CD8-positive, alpha-beta memory T cell (primary cell): ENCODE measurements around the gene TSC22D2. TPM values are rescaled to one million over a fixed set of nuclear protein-coding genes. Genes with fewer than 3 reads are reported as not detected.

Experiments
- CTCF ChIA-PET: fragments of 350-600 bp; sonication (Branson Sonifier 250); formaldehyde crosslinking; loops from one replicate; lab custom pipeline; 2021; ENCODE audit warnings: antibody characterized with exemption; lab: Charles Lee
- POLR2A ChIA-PET: fragments of 350-600 bp; sonication (Branson Sonifier 250); formaldehyde crosslinking; loops from one replicate; lab custom pipeline; 2021; ENCODE audit warnings: antibody characterized with exemption; lab: Charles Lee
- DNase-seq, 5 donors: peaks; one replicate each; pipeline versions ENCODE4 v3.0.0 to v3.0.0-alpha.2; 2020 to 2022; ENCODE audit warnings: mixed read lengths in 1 of 5
- H3K27ac ChIP-seq: one replicate; pipeline ENCODE4 v1.7.0; 2013; ENCODE audit warnings: low read depth, mild to moderate bottlenecking, low read length, moderate library complexity
- H3K27me3 ChIP-seq: 2 replicates; pipeline ENCODE4 v1.7.0; 2013; ENCODE audit warnings: low read length, mild to moderate bottlenecking; ENCODE audit not compliant: insufficient read depth, poor library complexity, severe bottlenecking
- H3K36me3 ChIP-seq: 2 replicates; pipeline ENCODE4 v1.7.0; 2013; ENCODE audit warnings: mild to moderate bottlenecking, low read length, moderate library complexity; ENCODE audit not compliant: insufficient read depth
- H3K4me1 ChIP-seq: 2 replicates; pipeline ENCODE4 v1.7.0; 2013; ENCODE audit warnings: mild to moderate bottlenecking, low read length, moderate library complexity; ENCODE audit not compliant: insufficient read depth
- H3K4me3 ChIP-seq: 2 replicates; pipeline ENCODE4 v1.7.0; 2013; ENCODE audit warnings: mild to moderate bottlenecking, low read length
- H3K9me3 ChIP-seq: 2 replicates; pipeline ENCODE4 v1.7.0; 2013; ENCODE audit warnings: mild to moderate bottlenecking, low read length
- H3K27ac Mint-ChIP-seq, 8 donors: one replicate each; pipeline ENCODE4 v1.8.0; 2020 to 2021; ENCODE audit warnings: mixed read lengths in 8 of 8, mild to moderate bottlenecking in 6 of 8, inconsistent platforms in 3 of 8, moderate library complexity in 3 of 8
- H3K27me3 Mint-ChIP-seq, 2 donors: one replicate each; pipeline ENCODE4 v1.8.0; 2020 to 2021; ENCODE audit warnings: mixed read lengths in 2 of 2, mild to moderate bottlenecking in 1 of 2, moderate library complexity in 1 of 2
- H3K36me3 Mint-ChIP-seq, 3 donors: one replicate each; pipeline ENCODE4 v1.8.0; 2020 to 2021; ENCODE audit warnings: mixed read lengths in 3 of 3, inconsistent platforms in 1 of 3, mild to moderate bottlenecking in 1 of 3
- H3K4me1 Mint-ChIP-seq, 3 donors: one replicate each; pipeline ENCODE4 v1.8.0; 2020 to 2021; ENCODE audit warnings: mixed read lengths in 3 of 3, inconsistent platforms in 1 of 3, mild to moderate bottlenecking in 1 of 3
- H3K4me3 Mint-ChIP-seq, 7 donors: one replicate each; pipeline ENCODE4 v1.8.0; 2020 to 2021; ENCODE audit warnings: mixed read lengths in 7 of 7, mild to moderate bottlenecking in 6 of 7, moderate library complexity in 4 of 7, inconsistent platforms in 2 of 7
- H3K9me3 Mint-ChIP-seq, 5 donors: one replicate each; pipeline ENCODE4 v1.8.0; 2020 to 2022; ENCODE audit warnings: mixed read lengths in 5 of 5, mild to moderate bottlenecking in 3 of 5, moderate library complexity in 2 of 5, inconsistent platforms in 1 of 5
- polyA plus RNA-seq: library from polyadenylated mRNA; unstranded; fragments of 300-500 nt; fragmentation: Illumina TruSeq; gene quantifications from one replicate; pipeline ENCODE4 v1.2.3, GENCODE V29; 2021
- total RNA-seq, 2 experiments: library from RNA; stranded (reverse); gene quantifications; one replicate each; pipeline ENCODE4 v1.2.3, GENCODE V29; 2021

The TSC22D2 gene
- total and polyA plus RNA-seq, 3 experiments from 2014 or later, result 11.9 to 22.3 (median 20.9) TPM

DNA sequence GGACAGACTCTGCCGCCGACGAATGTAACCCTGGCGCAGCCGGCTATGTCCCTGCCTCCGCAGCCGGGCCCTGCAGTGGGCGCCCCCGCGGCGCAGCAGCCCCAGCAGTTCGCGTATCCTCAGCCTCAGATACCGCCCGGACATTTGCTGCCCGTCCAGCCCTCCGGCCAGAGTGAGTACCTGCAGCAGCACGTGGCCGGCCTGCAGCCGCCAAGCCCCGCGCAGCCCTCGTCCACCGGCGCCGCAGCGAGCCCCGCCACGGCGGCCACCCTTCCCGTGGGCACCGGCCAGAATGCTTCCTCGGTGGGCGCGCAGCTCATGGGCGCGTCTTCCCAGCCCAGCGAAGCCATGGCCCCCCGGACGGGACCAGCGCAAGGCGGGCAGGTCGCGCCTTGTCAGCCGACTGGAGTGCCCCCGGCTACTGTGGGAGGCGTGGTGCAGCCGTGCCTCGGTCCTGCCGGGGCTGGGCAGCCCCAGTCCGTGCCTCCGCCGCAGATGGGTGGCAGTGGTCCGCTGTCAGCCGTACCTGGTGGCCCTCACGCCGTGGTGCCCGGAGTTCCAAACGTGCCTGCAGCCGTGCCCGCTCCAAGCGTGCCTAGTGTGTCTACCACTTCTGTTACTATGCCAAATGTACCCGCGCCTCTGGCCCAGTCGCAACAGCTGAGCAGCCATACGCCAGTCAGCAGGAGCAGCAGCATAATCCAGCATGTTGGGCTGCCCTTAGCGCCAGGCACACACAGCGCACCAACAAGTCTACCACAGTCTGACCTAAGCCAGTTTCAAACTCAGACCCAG, 2.4 kb downstream of the TSC22D2 start:
- peak; percentile 9 to 51 (median 21) for DNase-seq
- POLR2A ChIA-PET, result interaction anchor here (1.0 to 3.5 kb wide), 5 partner anchors 47 to 353 kb away, joined by 3 to 35 read pairs (median 4); partner anchors contain the start of genes EIF2A, ERICH6, SERP1 and SIAH2
- Mint-ChIP-seq H3K4me3 (peak overlapping the region; percentile 86 to 100 (median 97)), H3K36me3 (peaks cover 0 to 41% (median 0%) of the 10 kb centered on the region in 3 donors), H3K27ac (peak overlapping the region in 7 of 8 donors; percentile 69 to 93 (median 89)), H3K27me3 (peaks cover 0 to 2% of the 10 kb centered on the region in 2 donors), H3K4me1 (peaks cover 55 to 61% (median 58%) of the 10 kb centered on the region in 3 donors), H3K9me3 (no peaks in the 10 kb centered on the region)
- CTCF ChIA-PET, result interaction anchor here (0.8 to 4.2 kb wide), 12 partner anchors 8 to 351 kb away, joined by 3 to 29 read pairs (median 4); no protein-coding TSS in a partner anchor
- Histone ChIP-seq H3K4me1 (peaks cover 48% of the 10 kb centered on the region), H3K4me3 (peak overlapping the region; percentile 94), H3K36me3 (no peaks in the 10 kb centered on the region), H3K9me3 (no peaks in the 10 kb centered on the region), H3K27me3 (no peaks in the 10 kb centered on the region), H3K27ac (peak overlapping the region; percentile 91)

DNA sequence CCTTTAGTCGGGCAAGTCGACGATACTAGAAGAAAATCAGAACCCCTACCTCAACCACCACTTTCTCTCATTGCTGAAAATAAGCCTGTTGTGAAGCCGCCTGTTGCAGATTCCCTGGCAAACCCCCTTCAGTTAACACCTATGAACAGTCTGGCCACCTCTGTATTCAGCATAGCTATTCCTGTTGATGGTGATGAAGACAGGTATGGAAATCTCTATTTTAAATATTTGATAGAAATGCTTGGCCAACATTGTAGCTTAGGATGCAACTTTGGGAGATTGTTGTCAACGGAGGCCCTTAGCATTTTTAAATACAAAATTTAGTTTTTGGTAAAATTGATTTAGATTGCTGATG, 3.0 kb downstream of the TSC22D2 start:
- peaks cover 0 to 45% (median 0%) of the 10 kb centered on the region in 3 donors for H3K36me3 Mint-ChIP-seq
- H3K9me3 ChIP-seq, result no peaks in the 10 kb centered on the region
- no peaks in the 10 kb centered on the region for H3K9me3 Mint-ChIP-seq
- peaks cover 0 to 2% of the 10 kb centered on the region in 2 donors for H3K27me3 Mint-ChIP-seq
- peaks cover 54% of the 10 kb centered on the region for H3K4me1 ChIP-seq
- no peak for DNase-seq
- peak overlapping the region in 7 of 8 donors; percentile 69 to 93 (median 89) for H3K27ac Mint-ChIP-seq
- H3K4me3 ChIP-seq, result peak overlapping the region; percentile 94
- H3K4me3 Mint-ChIP-seq, result peak overlapping the region; percentile 83 to 97 (median 95)
- H3K27me3 ChIP-seq, result no peaks in the 10 kb centered on the region
- no peaks in the 10 kb centered on the region for H3K36me3 ChIP-seq
- ChIA-PET POLR2A (interaction anchor here (1.1 kb wide), 2 partner anchors 47 to 135 kb away, joined by 3 read pairs; partner anchors contain the start of gene SERP1), CTCF (interaction anchor here (0.9 to 1.7 kb wide), 4 partner anchors 16 to 84 kb away, joined by 3 to 6 read pairs (median 4); no protein-coding TSS in a partner anchor)
- peak overlapping the region; percentile 91 for H3K27ac ChIP-seq
- H3K4me1 Mint-ChIP-seq, result peaks cover 61 to 66% (median 64%) of the 10 kb centered on the region in 3 donors

DNA sequence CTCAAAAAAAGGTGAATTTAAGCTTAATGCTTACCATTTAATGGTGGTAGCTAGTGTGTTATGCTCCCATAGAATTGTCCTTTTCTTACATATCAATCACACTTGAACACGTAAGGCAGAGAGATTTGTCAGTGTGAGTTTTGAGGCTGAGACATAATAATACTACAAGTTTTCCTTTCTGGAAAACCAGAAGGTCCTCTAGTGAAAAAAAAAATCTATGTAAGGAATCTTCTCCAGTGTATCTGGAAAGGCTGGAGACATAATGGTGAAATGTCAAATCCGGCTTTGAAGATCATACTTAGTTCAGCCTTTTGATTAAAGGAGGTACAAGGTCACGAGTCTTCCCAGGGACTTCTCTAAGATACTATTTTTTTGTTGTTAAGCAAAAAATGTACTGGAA, 3.4 kb downstream of the TSC22D2 start:
- Mint-ChIP-seq H3K36me3 (peaks cover 0 to 45% (median 0%) of the 10 kb centered on the region in 3 donors), H3K4me3 (peak overlapping the region; percentile 83 to 97 (median 95)), H3K27ac (peak overlapping the region in 4 of 8 donors; percentile 75 to 93 (median 90)), H3K9me3 (no peaks in the 10 kb centered on the region), H3K27me3 (peaks cover 0 to 2% of the 10 kb centered on the region in 2 donors), H3K4me1 (peaks cover 63 to 71% (median 68%) of the 10 kb centered on the region in 3 donors)
- DNase-seq, result no peak
- H3K36me3 ChIP-seq, result no peaks in the 10 kb centered on the region
- H3K4me3 ChIP-seq, result peak overlapping the region; percentile 94
- no peaks in the 10 kb centered on the region for H3K9me3 ChIP-seq
- CTCF ChIA-PET, result interaction anchor here (0.9 to 1.7 kb wide), 2 partner anchors 21 to 84 kb away, joined by 4 to 6 read pairs; no protein-coding TSS in a partner anchor
- peak overlapping the region; percentile 91 for H3K27ac ChIP-seq
- H3K27me3 ChIP-seq, result no peaks in the 10 kb centered on the region
- H3K4me1 ChIP-seq, result peaks cover 59% of the 10 kb centered on the region
- POLR2A ChIA-PET, result interaction anchor here (1.1 to 1.4 kb wide), 2 partner anchors 19 to 135 kb away, joined by 3 read pairs; partner anchors contain the start of gene SERP1

DNA sequence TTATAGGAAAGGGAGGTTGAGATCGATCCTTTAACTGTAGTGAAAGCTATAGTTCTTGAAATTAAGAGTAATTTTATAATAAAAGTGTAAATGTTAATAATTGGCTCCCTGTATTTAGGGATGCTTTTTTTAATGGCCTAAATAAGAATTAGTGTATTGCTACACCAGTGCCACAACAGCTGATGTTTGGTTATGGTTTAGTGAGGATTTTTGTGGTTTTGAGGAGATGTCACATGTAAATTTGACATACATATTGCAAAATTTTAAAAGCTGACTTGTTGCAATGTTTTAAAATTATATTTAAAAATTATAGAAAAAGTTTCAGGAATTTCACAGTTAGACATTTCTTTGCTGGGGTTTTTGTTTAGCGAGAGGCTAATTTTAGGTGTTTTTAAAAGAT, 3.9 kb downstream of the TSC22D2 start:
- no peaks in the 10 kb centered on the region for H3K27me3 ChIP-seq
- no peaks in the 10 kb centered on the region for H3K9me3 ChIP-seq
- Mint-ChIP-seq H3K27ac (peak overlapping the region in 4 of 8 donors; percentile 35 to 93 (median 84)), H3K36me3 (peaks cover 0 to 45% (median 0%) of the 10 kb centered on the region in 3 donors), H3K27me3 (peaks cover 0 to 2% of the 10 kb centered on the region in 2 donors), H3K4me3 (peak overlapping the region; percentile 83 to 97 (median 95)), H3K9me3 (no peaks in the 10 kb centered on the region), H3K4me1 (peaks cover 63 to 72% (median 71%) of the 10 kb centered on the region in 3 donors)
- no peaks in the 10 kb centered on the region for H3K36me3 ChIP-seq
- peak overlapping the region; percentile 91 for H3K27ac ChIP-seq
- ChIA-PET POLR2A (interaction anchor here (1.1 to 1.4 kb wide), 2 partner anchors 18 to 134 kb away, joined by 3 read pairs; partner anchors contain the start of gene SERP1), CTCF (interaction anchor here (0.9 to 1.7 kb wide), 2 partner anchors 20 to 83 kb away, joined by 4 to 6 read pairs; no protein-coding TSS in a partner anchor)
- peaks cover 62% of the 10 kb centered on the region for H3K4me1 ChIP-seq
- no peak for DNase-seq
- H3K4me3 ChIP-seq, result peak overlapping the region; percentile 94

DNA sequence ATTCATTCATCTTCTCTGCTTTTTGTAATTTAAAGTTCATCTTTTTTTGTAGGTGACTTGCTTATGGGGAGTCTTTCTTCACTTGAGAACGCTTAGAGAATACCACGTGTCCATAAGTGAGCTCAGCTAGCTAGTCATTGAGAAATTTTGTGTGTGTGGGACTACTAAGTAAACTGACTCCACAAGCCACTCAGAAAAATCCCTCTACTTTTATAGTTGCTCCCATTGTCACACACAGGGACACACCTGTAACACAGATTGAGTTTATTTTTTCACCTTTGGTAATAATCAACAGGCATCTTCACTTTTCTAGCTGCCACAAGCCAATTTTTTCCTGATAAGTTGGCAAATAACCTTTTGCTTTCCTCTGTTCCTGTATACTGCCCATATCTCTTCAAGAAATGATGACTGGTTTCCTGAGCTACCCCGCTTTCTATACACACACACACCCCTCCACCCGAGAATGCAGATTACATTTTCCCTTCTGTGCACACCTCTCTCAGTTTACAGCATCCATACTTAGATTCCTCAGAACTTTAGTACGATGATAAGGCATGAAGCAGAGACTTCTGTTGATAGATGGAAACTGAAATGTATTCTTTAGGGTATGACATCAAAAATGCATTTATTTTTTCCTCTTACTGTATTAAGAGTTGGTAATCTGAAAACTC, 4.6 kb downstream of the TSC22D2 start:
- Mint-ChIP-seq H3K36me3 (peaks cover 0 to 49% (median 0%) of the 10 kb centered on the region in 3 donors), H3K9me3 (no peaks in the 10 kb centered on the region), H3K27ac (peak overlapping the region in 6 of 8 donors; percentile 24 to 93 (median 46)), H3K4me3 (peak overlapping the region; percentile 81 to 97 (median 87)), H3K27me3 (peaks cover 0 to under 1% of the 10 kb centered on the region in 2 donors), H3K4me1 (peaks cover 65 to 72% (median 71%) of the 10 kb centered on the region in 3 donors)
- Histone ChIP-seq H3K27me3 (no peaks in the 10 kb centered on the region), H3K27ac (peak overlapping the region; percentile 91), H3K9me3 (no peaks in the 10 kb centered on the region), H3K4me1 (peaks cover 62% of the 10 kb centered on the region), H3K36me3 (no peaks in the 10 kb centered on the region), H3K4me3 (peak overlapping the region; percentile 51)
- no peak for DNase-seq
- ChIA-PET CTCF (no interaction called here), POLR2A (interaction anchor here (0.6 to 1.4 kb wide), 2 partner anchors 18 to 1727 kb away, joined by 3 read pairs; no protein-coding TSS in a partner anchor)

DNA sequence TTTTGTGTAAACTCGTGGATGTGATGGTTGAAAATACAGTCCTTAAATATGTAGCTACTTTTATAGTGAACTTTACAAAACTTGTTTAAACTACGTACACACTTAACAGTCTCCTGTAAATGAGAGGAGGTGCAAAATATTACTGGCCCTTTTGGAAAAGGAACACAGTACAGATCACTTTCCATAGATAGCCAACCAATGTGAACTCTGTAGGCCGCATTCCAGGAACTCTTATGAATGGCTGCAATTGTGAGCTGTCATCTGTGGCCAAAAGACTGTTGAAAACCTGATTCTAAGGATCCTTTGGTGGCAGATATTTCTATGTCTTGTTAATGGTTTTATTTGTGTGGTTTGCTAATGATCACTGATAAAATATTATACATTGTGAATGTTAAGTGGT, 6.2 kb downstream of the TSC22D2 start:
- Histone ChIP-seq H3K4me3 (peak overlapping the region; percentile 16), H3K9me3 (no peaks in the 10 kb centered on the region), H3K27ac (peak overlapping the region; percentile 51), H3K4me1 (peaks cover 70% of the 10 kb centered on the region), H3K36me3 (no peaks in the 10 kb centered on the region), H3K27me3 (no peaks in the 10 kb centered on the region)
- Mint-ChIP-seq H3K27me3 (no peaks in the 10 kb centered on the region), H3K27ac (peak overlapping the region in 1 of 8 donors; percentile 12), H3K4me3 (peak overlapping the region; percentile 49 to 97 (median 86)), H3K36me3 (peaks cover 0 to 48% (median 0%) of the 10 kb centered on the region in 3 donors), H3K4me1 (peaks cover 72 to 84% (median 82%) of the 10 kb centered on the region in 3 donors), H3K9me3 (no peaks in the 10 kb centered on the region)
- DNase-seq, result no peak
- ChIA-PET POLR2A (no interaction called here), CTCF (no interaction called here)

DNA sequence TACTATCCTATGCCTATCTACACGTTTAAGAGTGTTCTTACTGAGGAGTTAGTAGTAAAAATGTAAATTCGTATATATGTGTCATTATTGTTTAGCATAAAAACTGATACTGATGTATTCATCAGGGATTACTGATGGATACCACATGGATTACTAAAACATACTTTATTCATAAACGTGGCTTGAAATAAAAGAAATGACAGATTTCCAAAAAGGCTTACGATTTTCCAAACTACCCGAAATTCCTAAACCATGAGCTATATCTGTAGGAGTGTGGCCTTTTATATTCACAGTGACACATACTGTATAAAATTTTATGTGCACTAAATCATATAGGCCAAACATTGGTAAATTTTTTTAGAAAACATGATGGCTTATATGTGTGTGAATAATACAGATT, 6.9 kb downstream of the TSC22D2 start:
- Mint-ChIP-seq H3K4me1 (peaks cover 76 to 91% (median 88%) of the 10 kb centered on the region in 3 donors), H3K27me3 (no peaks in the 10 kb centered on the region), H3K9me3 (no peaks in the 10 kb centered on the region), H3K4me3 (peak overlapping the region; percentile 49 to 97 (median 86)), H3K27ac (peak overlapping the region in 1 of 8 donors; percentile 25), H3K36me3 (peaks cover 0 to 44% (median 0%) of the 10 kb centered on the region in 3 donors)
- Histone ChIP-seq H3K9me3 (no peaks in the 10 kb centered on the region), H3K27me3 (no peaks in the 10 kb centered on the region), H3K27ac (no peak overlapping the region), H3K36me3 (no peaks in the 10 kb centered on the region), H3K4me3 (no peak overlapping the region), H3K4me1 (peaks cover 70% of the 10 kb centered on the region)
- ChIA-PET CTCF (no interaction called here), POLR2A (no interaction called here)
- no peak for DNase-seq
